Hematopoietic multipotent progenitor cell treated with erythropoietin and hydrocortisone succinate and interleukin-3 and kit ligand, for 8 days (in vitro differentiated cells): ENCODE results near the gene LRRC70.
"Not testable (repeated sequence)": the region's sequence is repeated elsewhere in the genome, so short reads cannot be mapped to it uniquely, and the experiment has no call there.

Experiments used
- DNase-seq: peaks from one replicate; pipeline ENCODE4 v3.0.0-alpha.2; 2015

The LRRC70 gene

GRCh38 chr5:62608529-62609511 is 30.2 kb downstream of the LRRC70 start:
- no peak for DNase-seq

DNA sequence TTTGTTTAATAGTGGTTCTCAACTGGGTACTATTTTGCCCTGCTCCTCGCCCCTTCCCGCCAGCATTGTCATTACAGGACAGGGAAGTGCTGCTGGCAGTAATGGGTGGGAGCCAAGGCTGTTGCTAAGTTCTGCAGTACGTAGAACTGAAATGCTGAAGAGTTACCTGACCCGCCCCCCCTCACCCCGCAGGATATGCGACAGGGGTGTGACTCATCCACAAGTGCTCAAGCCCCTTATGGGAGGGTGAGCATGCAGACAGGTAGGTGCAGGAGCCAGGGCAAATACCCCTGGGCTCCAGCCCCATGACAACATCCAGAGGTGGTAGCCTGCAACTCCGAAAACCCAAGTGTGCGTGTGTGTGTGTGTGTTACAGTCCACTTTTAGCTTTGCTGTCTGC is 35.7 kb downstream of the LRRC70 start:
- DNase-seq, result no peak

DNA sequence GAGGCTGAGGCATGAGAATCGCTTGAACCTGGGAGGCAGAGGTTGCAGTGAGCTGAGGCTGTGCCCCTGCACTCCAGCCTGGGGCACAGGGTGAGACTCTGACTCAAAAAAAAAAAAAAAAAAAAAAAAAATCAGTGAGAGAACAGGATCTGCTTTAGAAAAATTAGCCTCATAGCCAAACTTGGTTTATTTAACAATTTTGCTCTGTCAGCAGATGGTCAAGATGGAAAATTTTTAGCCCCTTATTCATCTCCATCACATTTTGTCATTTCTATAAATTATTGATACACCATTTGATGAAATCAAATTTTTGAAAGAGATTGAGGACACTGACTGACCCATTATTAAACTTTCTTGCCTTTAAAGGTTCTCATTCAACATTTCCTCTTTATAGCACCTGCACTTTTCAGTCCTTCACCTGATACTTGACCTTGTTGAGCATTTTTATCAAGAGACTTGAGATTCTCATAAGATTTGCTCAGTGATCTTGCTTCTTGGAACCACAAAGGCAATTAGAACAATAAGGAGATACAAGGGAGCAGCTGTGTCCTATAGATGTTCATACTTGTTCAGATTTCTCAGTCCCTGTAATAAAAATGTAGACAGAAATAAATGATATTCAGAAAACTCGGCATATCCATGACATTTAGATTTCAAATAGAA is 38.1 kb downstream of the LRRC70 start:
- no peak for DNase-seq

GRCh38 chr5:62617943-62618342 is 39.3 kb downstream of the LRRC70 start:
- no peak for DNase-seq

DNA sequence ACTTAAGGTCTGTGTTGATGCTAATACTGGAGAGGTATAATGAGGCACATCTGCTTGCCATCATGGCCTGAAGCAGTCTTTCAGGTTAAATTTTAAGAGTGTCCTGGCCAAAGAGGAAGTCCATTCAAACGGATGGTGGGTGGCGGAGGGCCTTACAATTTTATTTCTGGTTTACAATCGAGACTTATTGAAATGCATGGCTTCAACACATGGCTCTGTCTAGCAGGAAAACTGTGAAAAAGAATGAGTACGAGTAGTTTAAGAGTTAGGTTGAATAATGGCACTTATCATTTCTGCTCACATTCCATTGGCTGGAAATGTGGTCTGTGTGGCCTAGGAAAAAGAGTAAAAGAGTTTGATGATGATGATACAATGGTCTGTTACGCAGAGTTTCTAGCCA is 42.1 kb downstream of the LRRC70 start:
- DNase-seq, result no peak

- no peak for DNase-seq
These were observed 42.7 kb downstream of the LRRC70 start for GRCh38 chr5:62621280-62621679.

GRCh38 chr5:62623271-62623670 is 44.7 kb downstream of the LRRC70 start:
- no peak for DNase-seq

DNA sequence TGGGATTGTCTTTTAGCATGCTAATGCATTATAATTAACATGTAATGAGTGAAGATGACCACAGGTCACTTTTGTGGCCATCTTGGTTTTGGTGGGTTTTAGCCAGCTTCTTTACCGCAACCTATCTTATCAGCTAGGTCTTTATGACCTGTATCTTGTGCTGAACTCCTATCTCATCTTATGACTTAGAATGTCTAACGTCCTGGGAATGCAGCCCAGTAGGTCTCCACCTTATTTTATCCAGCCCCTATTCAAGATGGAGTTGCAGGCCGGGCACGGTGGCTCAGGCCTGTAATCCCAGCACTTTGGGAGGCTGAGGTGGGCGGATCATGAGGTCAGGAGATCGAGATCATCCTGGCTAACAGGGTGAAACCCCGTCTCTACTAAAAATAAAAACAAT is 45.8 kb downstream of the LRRC70 start:
- DNase-seq, result not testable (repeated sequence)

GRCh38 chr5:62626534-62626933 is 47.9 kb downstream of the LRRC70 start:
- DNase-seq, result no peak

- DNase-seq, result no peak
These were observed 48.5 kb downstream of the LRRC70 start for GRCh38 chr5:62627121-62627520.

DNA sequence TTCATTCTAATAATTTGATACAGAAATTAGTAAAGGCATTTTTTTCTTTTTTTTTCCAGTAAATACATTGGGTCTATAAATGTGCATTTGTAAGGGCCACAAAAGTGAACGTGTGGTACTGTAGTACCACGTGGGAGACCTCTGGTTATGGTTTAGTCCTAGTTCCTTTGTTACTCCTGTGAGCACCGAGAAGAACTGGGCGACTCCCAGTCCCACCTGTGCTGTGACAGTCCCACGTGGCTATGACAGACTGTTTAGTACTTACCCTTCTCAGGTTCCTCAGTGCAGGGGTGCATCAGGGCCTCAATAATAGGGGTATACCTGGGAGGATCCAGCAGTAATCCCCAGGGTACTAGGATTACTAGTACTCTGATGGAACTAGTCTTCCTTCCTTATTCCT is 49.3 kb downstream of the LRRC70 start:
- DNase-seq, result no peak
